Measurements from ENCODE around the gene MED22. TPM values are rescaled to one million over a fixed set of nuclear protein-coding genes. Genes with fewer than 3 reads are reported as not detected.

The MED22 gene
- total RNA-seq, 3 donors from 2014 or later (not counting 1 experiment from before 2014, with no cell fraction given): 23.8 to 37.0 (median 28.1) TPM

DNA sequence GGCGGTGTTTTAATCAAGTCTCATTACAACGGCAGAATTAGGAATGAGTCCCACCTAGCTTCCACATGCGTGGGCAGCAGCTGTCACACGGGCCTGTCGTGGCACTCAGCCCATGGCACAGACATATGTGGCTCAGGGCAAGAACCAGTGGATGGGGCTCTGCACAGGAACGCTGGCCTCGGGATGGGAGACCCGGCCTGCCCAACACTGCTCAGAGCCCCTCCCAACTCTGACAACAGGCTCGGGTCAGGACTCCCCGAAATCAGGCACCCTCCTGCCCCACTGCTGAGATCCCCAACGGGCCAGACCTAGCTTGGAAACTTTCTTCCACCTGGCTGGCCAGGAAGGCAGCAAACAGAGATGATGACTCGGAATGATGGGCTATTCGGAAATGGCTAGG lies 7.0 kb downstream of the MED22 start:
- DNase-seq (no peak), ATAC-seq (no peak)
- peak overlapping the region; percentile 83 to 88 for H3K27ac Mint-ChIP-seq
- Histone ChIP-seq H3K36me3 (ENCODE audit: control insufficient read depth, insufficient read depth, low read length) (peaks cover 20% of the 10 kb centered on the region), H3K9me3 (ENCODE audit: control insufficient read depth, insufficient read depth, low read length) (no peaks in the 10 kb centered on the region), H3K27ac (ENCODE audit: low read length) (peak overlapping the region; percentile 62), H3K4me3 (ENCODE audit: low read length) (no peak overlapping the region), H3K4me1 (ENCODE audit: control insufficient read depth, insufficient read depth, low read length) (peaks cover 48% of the 10 kb centered on the region), H3K27me3 (ENCODE audit: control insufficient read depth, insufficient read depth, low read length) (no peaks in the 10 kb centered on the region)
- H3K4me3 Mint-ChIP-seq: peak overlapping the region; percentile 67
- 86% methylated on average over 13 of the region's 13 CpGs for WGBS (ENCODE audit: insufficient coverage)
- H3K4me1 Mint-ChIP-seq: peaks cover 37 to 45% of the 10 kb centered on the region in 2 donors
- no peaks in the 10 kb centered on the region for H3K27me3 Mint-ChIP-seq (ENCODE audit: low read depth in 2 of 2)
- TF ChIP-seq, protein P1, sequence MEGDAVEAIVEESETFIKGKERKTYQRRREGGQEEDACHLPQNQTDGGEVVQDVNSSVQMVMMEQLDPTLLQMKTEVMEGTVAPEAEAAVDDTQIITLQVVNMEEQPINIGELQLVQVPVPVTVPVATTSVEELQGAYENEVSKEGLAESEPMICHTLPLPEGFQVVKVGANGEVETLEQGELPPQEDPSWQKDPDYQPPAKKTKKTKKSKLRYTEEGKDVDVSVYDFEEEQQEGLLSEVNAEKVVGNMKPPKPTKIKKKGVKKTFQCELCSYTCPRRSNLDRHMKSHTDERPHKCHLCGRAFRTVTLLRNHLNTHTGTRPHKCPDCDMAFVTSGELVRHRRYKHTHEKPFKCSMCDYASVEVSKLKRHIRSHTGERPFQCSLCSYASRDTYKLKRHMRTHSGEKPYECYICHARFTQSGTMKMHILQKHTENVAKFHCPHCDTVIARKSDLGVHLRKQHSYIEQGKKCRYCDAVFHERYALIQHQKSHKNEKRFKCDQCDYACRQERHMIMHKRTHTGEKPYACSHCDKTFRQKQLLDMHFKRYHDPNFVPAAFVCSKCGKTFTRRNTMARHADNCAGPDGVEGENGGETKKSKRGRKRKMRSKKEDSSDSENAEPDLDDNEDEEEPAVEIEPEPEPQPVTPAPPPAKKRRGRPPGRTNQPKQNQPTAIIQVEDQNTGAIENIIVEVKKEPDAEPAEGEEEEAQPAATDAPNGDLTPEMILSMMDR (IDR thresholded peaks at IDR 0.05): no peak
- H3K9me3 Mint-ChIP-seq: no peaks in the 10 kb centered on the region
- intact Hi-C loops (cut with micrococcal nuclease): no loop called here
- peaks cover 8% of the 10 kb centered on the region for H3K36me3 Mint-ChIP-seq

DNA sequence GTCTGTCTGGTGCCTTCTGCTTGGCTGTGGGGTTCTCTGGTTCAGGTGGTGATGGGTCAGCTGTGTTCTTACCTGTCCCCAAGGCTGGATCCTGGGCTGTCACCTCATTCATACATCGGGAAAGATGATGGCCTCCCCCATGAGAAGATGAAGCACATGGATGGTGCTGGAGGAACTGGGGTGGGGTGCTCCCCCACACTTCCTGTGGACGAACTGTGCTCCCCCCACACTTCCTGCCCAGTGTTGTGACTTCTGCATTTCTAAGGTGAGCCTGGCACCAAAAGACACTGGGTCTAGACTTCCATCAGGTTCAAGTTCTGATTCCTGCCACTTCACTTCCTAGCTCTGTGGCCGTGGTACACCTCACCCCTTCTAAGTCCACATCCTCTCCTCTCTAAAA lies 7.7 kb downstream of the MED22 start:
- Histone ChIP-seq H3K9me3 (ENCODE audit: control insufficient read depth, insufficient read depth, low read length) (no peaks in the 10 kb centered on the region), H3K36me3 (ENCODE audit: control insufficient read depth, insufficient read depth, low read length) (peaks cover 19% of the 10 kb centered on the region), H3K4me1 (ENCODE audit: control insufficient read depth, insufficient read depth, low read length) (peaks cover 47% of the 10 kb centered on the region), H3K27ac (ENCODE audit: low read length) (peak overlapping the region; percentile 62), H3K4me3 (ENCODE audit: low read length) (no peak overlapping the region), H3K27me3 (ENCODE audit: control insufficient read depth, insufficient read depth, low read length) (no peaks in the 10 kb centered on the region)
- DNase-seq (no peak), ATAC-seq (no peak)
- Mint-ChIP-seq H3K4me3 (peak overlapping the region; percentile 67), H3K36me3 (peaks cover 8% of the 10 kb centered on the region), H3K27me3 (ENCODE audit: low read depth in 2 of 2) (no peaks in the 10 kb centered on the region), H3K27ac (peak overlapping the region; percentile 83 to 88), H3K4me1 (peaks cover 44 to 51% of the 10 kb centered on the region in 2 donors), H3K9me3 (no peaks in the 10 kb centered on the region)
- intact Hi-C loops (cut with micrococcal nuclease): no loop called here
- TF ChIP-seq, protein P1 (IDR thresholded peaks at IDR 0.05): no peak
- WGBS (ENCODE audit: insufficient coverage): 12% methylated on average over 3 of the region's 3 CpGs

DNA sequence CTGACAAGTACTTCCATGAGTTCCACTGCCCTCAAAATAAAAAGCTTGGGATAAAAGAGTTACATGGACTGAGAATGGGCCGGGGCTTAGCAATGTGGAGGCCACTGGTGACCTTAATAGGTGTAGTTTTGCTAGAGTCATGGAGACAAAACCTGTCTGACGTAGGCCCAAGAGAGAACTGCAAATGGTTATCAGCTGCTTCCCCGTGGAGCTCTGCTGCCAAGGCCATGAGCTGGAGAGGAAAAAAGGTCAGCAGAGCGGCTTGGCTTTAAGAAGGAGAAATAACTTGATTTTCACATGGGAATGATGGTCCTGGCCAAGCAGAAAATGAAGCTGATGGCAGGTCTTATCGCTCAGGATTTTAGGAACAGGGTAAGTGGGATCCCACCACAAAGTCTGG lies 8.3 kb downstream of the MED22 start:
- no peak overlapping the region for H3K4me3 ChIP-seq (ENCODE audit: low read length)
- peak overlapping the region; percentile 62 for H3K27ac ChIP-seq (ENCODE audit: low read length)
- no peak for DNase-seq
- H3K4me1 ChIP-seq (ENCODE audit: control insufficient read depth, insufficient read depth, low read length): peaks cover 53% of the 10 kb centered on the region
- intact Hi-C loops (cut with micrococcal nuclease): no loop called here
- peaks cover 48 to 53% of the 10 kb centered on the region in 2 donors for H3K4me1 Mint-ChIP-seq
- H3K27me3 Mint-ChIP-seq (ENCODE audit: low read depth in 2 of 2): no peaks in the 10 kb centered on the region
- no peaks in the 10 kb centered on the region for H3K9me3 ChIP-seq (ENCODE audit: control insufficient read depth, insufficient read depth, low read length)
- peaks cover 15% of the 10 kb centered on the region for H3K36me3 ChIP-seq (ENCODE audit: control insufficient read depth, insufficient read depth, low read length)
- H3K9me3 Mint-ChIP-seq: no peaks in the 10 kb centered on the region
- no peak for ATAC-seq
- H3K27ac Mint-ChIP-seq: peak overlapping the region; percentile 83 to 88
- peaks cover 8% of the 10 kb centered on the region for H3K36me3 Mint-ChIP-seq
- TF ChIP-seq, protein P1 (IDR thresholded peaks at IDR 0.05): no peak
- H3K4me3 Mint-ChIP-seq: peak overlapping the region; percentile 67
- H3K27me3 ChIP-seq (ENCODE audit: control insufficient read depth, insufficient read depth, low read length): no peaks in the 10 kb centered on the region
- 95% methylated on average over 5 of the region's 5 CpGs for WGBS (ENCODE audit: insufficient coverage)

Measured in natural killer cell (primary cell).